Measurements from ENCODE around the gene ZAR1L. TPM values are rescaled to one million over a fixed set of nuclear protein-coding genes. Genes with fewer than 3 reads are reported as not detected.

The ZAR1L gene
- total and polyA plus RNA-seq, 2 experiments from 2014 or later: 0.31 to 0.56 TPM

- TF ChIP-seq EZH2 (IDR thresholded peaks at IDR 0.05; ENCODE audit: low read depth, unreplicated experiment) (no peak), JUNB (IDR thresholded peaks at IDR 0.05; ENCODE audit: unreplicated experiment) (no peak)
Measured at GRCh38 chr13:32297206-32297605, 18.0 kb downstream of the ZAR1L start (continued).

DNA sequence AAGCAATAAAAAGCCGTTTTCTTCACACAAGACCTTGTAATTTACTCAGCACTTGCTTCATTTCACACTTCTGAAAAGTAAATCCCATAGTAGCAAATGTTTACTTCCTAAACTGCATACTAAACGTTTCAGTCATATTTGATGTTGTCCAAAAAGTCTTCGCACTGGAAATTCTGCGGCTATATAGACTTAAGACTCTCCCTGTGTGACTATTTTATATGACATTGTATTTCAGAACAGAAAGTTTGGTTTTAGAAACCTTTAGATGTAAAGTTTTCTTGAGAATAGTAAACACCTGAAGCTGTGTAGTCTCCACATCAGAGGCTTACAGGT lies 29.6 kb downstream of the ZAR1L start:
- Histone ChIP-seq H3K4me3 (no peak overlapping the region), H3F3A (replicated peaks; ENCODE audit: low read depth) (no peaks in the 10 kb centered on the region), H3K27ac (ENCODE audit: low read depth) (no peak overlapping the region), H2AFZ (no peak overlapping the region), H3K9me2 (ENCODE audit: insufficient read depth) (no peaks in the 10 kb centered on the region), H3K4me1 (ENCODE audit: insufficient read depth) (no peaks in the 10 kb centered on the region), H3K4me2 (no peak overlapping the region), H3K27me3 (ENCODE audit: insufficient read depth) (no peaks in the 10 kb centered on the region), H3K79me2 (replicated peaks; ENCODE audit: insufficient read depth) (no peaks in the 10 kb centered on the region), H3K36me3 (ENCODE audit: insufficient read depth) (no peaks in the 10 kb centered on the region), H4K20me1 (replicated peaks; ENCODE audit: insufficient read depth) (no peaks in the 10 kb centered on the region)
- no peak for DNase-seq (ENCODE audit: low spot score)
- Mint-ChIP-seq H3K4me1 (peaks cover 10% of the 10 kb centered on the region; the same call in 2 of the 3 replicates), H3K27ac (no peak overlapping the region), H3K9me3 (no peaks in the 10 kb centered on the region), H3K4me3 (no peak overlapping the region), H3K27me3 (ENCODE audit: insufficient read depth, low read depth, poor library complexity) (no peaks in the 10 kb centered on the region), H3K36me3 (ENCODE audit: low read depth) (no peaks in the 10 kb centered on the region)
- no peak for ATAC-seq
- no peak for TF ChIP-seq EZH2 (IDR thresholded peaks at IDR 0.05; ENCODE audit: low read depth, unreplicated experiment)
- TF ChIP-seq, protein P1, sequence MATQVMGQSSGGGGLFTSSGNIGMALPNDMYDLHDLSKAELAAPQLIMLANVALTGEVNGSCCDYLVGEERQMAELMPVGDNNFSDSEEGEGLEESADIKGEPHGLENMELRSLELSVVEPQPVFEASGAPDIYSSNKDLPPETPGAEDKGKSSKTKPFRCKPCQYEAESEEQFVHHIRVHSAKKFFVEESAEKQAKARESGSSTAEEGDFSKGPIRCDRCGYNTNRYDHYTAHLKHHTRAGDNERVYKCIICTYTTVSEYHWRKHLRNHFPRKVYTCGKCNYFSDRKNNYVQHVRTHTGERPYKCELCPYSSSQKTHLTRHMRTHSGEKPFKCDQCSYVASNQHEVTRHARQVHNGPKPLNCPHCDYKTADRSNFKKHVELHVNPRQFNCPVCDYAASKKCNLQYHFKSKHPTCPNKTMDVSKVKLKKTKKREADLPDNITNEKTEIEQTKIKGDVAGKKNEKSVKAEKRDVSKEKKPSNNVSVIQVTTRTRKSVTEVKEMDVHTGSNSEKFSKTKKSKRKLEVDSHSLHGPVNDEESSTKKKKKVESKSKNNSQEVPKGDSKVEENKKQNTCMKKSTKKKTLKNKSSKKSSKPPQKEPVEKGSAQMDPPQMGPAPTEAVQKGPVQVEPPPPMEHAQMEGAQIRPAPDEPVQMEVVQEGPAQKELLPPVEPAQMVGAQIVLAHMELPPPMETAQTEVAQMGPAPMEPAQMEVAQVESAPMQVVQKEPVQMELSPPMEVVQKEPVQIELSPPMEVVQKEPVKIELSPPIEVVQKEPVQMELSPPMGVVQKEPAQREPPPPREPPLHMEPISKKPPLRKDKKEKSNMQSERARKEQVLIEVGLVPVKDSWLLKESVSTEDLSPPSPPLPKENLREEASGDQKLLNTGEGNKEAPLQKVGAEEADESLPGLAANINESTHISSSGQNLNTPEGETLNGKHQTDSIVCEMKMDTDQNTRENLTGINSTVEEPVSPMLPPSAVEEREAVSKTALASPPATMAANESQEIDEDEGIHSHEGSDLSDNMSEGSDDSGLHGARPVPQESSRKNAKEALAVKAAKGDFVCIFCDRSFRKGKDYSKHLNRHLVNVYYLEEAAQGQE (IDR thresholded peaks at IDR 0.05; ENCODE audit: unreplicated experiment): no peak
- TF ChIP-seq POLR2AphosphoS5 (IDR thresholded peaks at IDR 0.05; ENCODE audit: low read depth): no peak

- Histone ChIP-seq H2AFZ (no peak overlapping the region), H3K27me3 (ENCODE audit: insufficient read depth) (no peaks in the 10 kb centered on the region), H3K27ac (ENCODE audit: low read depth) (peak overlapping the region; percentile 5; the same call in 1 of the 2 replicates), H3K4me1 (ENCODE audit: insufficient read depth) (no peaks in the 10 kb centered on the region), H4K20me1 (replicated peaks; ENCODE audit: insufficient read depth) (no peaks in the 10 kb centered on the region), H3K4me3 (no peak overlapping the region), H3K36me3 (ENCODE audit: insufficient read depth) (no peaks in the 10 kb centered on the region), H3K4me2 (no peak overlapping the region), H3K9me2 (ENCODE audit: insufficient read depth) (no peaks in the 10 kb centered on the region), H3K79me2 (replicated peaks; ENCODE audit: insufficient read depth) (no peaks in the 10 kb centered on the region), H3F3A (replicated peaks; ENCODE audit: low read depth) (no peaks in the 10 kb centered on the region)
- H3K4me3 Mint-ChIP-seq: no peak overlapping the region
- no peaks in the 10 kb centered on the region for H3K36me3 Mint-ChIP-seq (ENCODE audit: low read depth)
- no peak overlapping the region for H3K27ac Mint-ChIP-seq
- ATAC-seq (peak; percentile 59), DNase-seq (ENCODE audit: low spot score) (no peak)
- no peaks in the 10 kb centered on the region for H3K9me3 Mint-ChIP-seq
- peaks cover 10% of the 10 kb centered on the region; the same call in 2 of the 3 replicates for H3K4me1 Mint-ChIP-seq
- no peaks in the 10 kb centered on the region for H3K27me3 Mint-ChIP-seq (ENCODE audit: insufficient read depth, low read depth, poor library complexity)
- TF ChIP-seq ZNF114 (CRISPR knock-in tag; IDR thresholded peaks at IDR 0.05) (no peak), ZNF331 (CRISPR knock-in tag; IDR thresholded peaks at IDR 0.05; ENCODE audit: low read depth) (no peak), POLR2AphosphoS5 (IDR thresholded peaks at IDR 0.05; ENCODE audit: low read depth) (no peak), CTCF (conservative IDR thresholded peaks at IDR 0.05; ENCODE audit: low read depth in 2 of 2) (no peak), ETS1 (IDR thresholded peaks at IDR 0.05) (no peak), EZH2 (IDR thresholded peaks at IDR 0.05; ENCODE audit: low read depth, unreplicated experiment) (no peak), JUNB (IDR thresholded peaks at IDR 0.05; ENCODE audit: unreplicated experiment) (no peak), NANOG (IDR thresholded peaks at IDR 0.05; ENCODE audit: borderline replicate concordance) (no peak), EZH2phosphoT487 (IDR thresholded peaks at IDR 0.05; ENCODE audit: unreplicated experiment) (no peak), CREB1 (CRISPR knock-in tag; IDR thresholded peaks at IDR 0.05; ENCODE audit: low read depth) (no peak), STAT1 (IDR thresholded peaks at IDR 0.05; ENCODE audit: unreplicated experiment) (no peak)
- TF ChIP-seq, protein P1 (IDR thresholded peaks at IDR 0.05; ENCODE audit: unreplicated experiment): no peak
Measured at GRCh38 chr13:32284927-32285632, 30.1 kb downstream of the ZAR1L start.
